Measurements from ENCODE around the gene ASTN2.

- TF ChIP-seq CTCF (IDR thresholded peaks at IDR 0.05) (no peak), POLR2A (IDR thresholded peaks at IDR 0.05) (no peak), EP300 (IDR thresholded peaks at IDR 0.05) (no peak), POLR2AphosphoS5 (IDR thresholded peaks at IDR 0.05) (no peak)
Observed at GRCh38 chr9:116986015-116986414, 428.8 kb downstream of the ASTN2 start.
